GM12873 (cell line): ENCODE measurements around the gene NR1H2.

Source experiments
- TF ChIP-seq, protein P1 (sequence below): IDR thresholded peaks from 2 replicates; pipeline ENCODE4 v1.5.1; 2012; ENCODE audit warnings: low read depth, mild to moderate bottlenecking, moderate library complexity, low read length, control low read depth; ENCODE audit not compliant: insufficient read depth; ENCODE audit errors: missing control alignments

The NR1H2 gene

GRCh38 chr19:50409347-50409746, 33.1 kb downstream of the NR1H2 start:
- TF ChIP-seq, protein P1, sequence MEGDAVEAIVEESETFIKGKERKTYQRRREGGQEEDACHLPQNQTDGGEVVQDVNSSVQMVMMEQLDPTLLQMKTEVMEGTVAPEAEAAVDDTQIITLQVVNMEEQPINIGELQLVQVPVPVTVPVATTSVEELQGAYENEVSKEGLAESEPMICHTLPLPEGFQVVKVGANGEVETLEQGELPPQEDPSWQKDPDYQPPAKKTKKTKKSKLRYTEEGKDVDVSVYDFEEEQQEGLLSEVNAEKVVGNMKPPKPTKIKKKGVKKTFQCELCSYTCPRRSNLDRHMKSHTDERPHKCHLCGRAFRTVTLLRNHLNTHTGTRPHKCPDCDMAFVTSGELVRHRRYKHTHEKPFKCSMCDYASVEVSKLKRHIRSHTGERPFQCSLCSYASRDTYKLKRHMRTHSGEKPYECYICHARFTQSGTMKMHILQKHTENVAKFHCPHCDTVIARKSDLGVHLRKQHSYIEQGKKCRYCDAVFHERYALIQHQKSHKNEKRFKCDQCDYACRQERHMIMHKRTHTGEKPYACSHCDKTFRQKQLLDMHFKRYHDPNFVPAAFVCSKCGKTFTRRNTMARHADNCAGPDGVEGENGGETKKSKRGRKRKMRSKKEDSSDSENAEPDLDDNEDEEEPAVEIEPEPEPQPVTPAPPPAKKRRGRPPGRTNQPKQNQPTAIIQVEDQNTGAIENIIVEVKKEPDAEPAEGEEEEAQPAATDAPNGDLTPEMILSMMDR: no peak

DNA sequence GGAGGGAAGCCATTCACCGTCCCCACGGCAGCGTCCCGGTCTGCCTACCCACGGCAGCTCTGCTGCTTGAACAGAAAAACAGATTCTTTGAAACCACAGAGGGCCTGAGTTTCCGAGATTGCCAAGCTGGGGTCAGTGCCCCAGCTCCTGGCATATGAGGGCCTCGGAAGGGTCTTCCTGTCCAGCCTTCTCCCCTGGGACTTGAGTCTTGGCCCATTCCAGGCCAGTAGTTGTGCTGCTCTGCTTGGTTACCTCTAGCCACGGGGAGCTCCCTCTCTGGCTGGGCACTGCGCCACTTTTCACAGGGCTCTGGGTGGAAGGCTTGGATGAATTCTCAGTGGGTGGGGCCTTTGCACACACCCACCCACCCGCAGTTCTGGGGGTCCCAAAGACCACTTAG, 33.9 kb downstream of the NR1H2 start:
- TF ChIP-seq, protein P1: no peak

DNA sequence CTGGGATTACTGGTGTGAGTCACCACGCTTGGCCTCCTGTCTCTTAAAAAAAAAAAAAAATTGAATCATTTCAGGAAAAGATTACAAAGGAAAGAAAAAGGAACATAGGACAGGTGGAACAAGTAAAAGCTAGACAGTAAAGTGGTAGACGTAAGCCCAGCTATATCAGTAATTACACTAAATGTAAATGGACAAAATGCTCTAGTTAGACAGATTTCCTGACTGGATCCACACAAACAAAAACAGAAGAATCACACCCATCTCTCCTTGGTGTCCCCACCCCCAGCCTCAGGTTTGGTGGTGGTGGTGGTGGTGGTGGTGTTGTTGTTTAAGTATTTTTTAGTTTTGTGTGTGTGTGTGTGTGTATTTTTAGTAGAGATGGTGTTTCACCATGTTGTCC, 36.2 kb downstream of the NR1H2 start:
- TF ChIP-seq, protein P1: no peak

GRCh38 chr19:50413096-50413495, 36.8 kb downstream of the NR1H2 start:
- TF ChIP-seq, protein P1: no peak

GRCh38 chr19:50413531-50413930, 37.3 kb downstream of the NR1H2 start:
- TF ChIP-seq, protein P1: no peak

DNA sequence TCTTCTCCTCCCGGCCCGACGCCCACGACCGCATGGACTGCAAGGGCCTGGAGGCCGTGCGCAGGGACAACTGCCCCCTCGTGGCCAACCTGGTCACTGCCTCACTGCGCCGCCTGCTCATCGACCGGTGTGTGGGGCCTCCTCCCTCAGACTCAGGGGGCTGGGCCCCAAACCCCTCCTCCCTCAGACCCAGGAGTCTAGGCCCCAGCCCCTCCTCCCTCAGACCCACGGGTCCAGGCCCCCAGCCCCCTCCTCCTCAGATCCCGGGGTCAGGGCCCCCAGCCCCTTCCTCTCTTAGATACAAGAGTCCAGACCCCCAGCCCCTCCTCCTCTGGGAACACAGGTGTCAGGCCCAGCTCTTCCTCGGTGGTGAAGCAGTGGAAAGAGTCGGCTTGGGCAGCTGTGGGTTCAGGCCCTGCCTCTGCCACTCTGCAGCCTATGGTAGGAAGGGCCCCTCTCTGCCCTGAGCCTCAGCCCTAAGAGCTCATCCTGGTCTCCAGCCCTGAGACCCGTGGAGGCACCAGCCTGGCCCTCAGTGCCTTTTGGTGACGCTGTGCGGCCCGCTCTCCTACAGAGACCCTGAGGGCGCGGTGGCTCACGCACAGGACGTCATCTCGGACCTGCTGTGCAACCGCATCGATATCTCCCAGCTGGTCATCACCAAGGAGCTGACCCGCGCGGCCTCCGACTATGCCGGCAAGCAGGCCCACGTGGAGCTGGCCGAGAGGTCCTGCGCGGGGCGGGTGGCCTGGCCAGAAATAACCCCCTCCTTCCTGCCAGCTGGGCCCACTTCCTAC, 38.8 kb downstream of the NR1H2 start:
- TF ChIP-seq, protein P1: peak; percentile 96

DNA sequence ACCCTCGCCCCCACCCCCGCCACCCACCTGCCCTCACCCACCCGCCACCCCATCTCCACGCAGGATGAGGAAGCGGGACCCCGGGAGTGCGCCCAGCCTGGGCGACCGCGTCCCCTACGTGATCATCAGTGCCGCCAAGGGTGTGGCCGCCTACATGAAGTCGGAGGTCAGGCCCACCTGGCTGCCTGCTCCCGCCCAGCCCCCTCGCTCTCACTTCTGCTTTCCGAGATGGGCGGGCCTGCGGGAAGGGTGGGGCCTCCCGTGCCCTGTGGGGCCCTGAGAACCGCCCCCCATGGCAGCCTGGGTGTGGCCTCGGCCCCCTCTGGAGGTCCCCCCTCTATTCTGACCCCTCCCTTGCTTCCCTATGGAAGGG, 39.4 kb downstream of the NR1H2 start:
- TF ChIP-seq, protein P1: no peak
